HG03571 (cell line): Measurements from ENCODE around the gene RPS21.
"Not testable (repeated sequence)": the region's sequence is repeated elsewhere in the genome, so short reads cannot be mapped to it uniquely, and the experiment has no call there.

ENCODE experiments used
- ATAC-seq: cut with Tn5 transposase; IDR thresholded peaks from one replicate; pipeline ENCODE4 v1.9.1; 2021; ENCODE audit not compliant: unreplicated experiment

Gene RPS21

DNA sequence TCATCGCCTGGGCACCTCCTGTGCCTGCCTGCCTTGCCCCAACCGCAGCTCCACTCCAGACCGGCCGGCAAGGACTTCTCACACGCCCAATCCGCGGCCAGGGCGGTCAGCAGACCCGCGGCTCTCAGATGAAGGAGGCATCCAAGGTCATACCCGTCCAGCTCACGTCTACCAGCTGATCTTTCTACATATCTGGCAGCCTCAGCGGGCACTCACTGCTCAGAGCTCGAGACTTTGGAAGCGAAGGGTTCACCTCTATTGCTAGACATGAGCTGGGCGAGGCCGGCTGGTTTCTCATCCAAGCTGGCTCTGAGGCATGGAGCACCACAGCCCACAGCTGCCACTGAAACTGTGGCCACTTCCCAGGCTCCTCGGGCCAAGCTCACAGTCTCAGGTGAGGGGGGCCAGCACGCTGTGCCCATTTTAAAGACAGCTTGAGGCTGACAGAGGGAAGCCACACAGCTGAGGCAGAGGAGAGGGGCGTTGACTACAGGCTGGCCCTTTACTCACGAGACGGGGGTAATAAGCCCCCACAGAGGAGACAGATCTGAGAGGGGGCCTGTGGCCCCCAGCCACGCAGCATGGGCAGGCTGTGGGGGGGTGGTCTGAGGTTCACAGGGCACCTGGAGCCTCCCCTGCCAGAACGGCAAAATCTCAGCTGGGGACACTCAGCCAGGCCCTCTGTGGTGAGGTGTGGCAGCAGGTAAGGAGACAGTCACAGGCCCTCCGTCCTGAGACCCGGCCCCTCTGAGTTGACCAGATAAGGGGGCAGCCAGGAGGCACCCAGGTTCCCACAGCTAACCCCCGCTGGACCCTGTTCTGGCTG lies 21.8 kb upstream of the RPS21 start:
- no peak for ATAC-seq

DNA sequence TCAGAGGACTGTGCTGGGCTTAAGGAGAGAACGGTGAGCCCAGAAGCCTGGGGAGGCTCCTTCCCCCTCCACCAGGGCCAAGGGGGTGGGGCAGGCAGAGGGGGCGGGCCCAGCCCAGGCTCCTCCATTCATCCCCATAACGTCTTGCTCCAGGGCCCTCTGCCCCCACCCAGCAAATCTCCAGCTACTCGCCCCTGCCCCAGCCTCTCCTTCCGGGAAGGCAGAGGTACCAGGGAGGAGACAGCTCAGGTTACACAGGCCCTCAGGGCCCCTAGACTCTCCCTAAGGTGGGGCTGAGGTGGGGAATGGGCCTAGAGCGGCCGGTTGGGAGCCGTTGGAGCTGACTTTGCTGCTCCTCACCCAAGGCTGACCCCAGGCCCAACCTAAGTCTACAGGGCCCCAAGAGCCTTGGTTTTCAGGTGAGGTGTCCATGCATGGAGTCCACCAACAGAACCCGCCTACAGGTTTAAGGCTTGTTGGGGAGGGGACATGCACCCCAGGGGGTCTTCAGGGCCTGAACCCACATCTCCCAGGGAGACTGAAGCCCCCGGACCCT lies 21.0 kb upstream of the RPS21 start:
- ATAC-seq, result no peak

DNA sequence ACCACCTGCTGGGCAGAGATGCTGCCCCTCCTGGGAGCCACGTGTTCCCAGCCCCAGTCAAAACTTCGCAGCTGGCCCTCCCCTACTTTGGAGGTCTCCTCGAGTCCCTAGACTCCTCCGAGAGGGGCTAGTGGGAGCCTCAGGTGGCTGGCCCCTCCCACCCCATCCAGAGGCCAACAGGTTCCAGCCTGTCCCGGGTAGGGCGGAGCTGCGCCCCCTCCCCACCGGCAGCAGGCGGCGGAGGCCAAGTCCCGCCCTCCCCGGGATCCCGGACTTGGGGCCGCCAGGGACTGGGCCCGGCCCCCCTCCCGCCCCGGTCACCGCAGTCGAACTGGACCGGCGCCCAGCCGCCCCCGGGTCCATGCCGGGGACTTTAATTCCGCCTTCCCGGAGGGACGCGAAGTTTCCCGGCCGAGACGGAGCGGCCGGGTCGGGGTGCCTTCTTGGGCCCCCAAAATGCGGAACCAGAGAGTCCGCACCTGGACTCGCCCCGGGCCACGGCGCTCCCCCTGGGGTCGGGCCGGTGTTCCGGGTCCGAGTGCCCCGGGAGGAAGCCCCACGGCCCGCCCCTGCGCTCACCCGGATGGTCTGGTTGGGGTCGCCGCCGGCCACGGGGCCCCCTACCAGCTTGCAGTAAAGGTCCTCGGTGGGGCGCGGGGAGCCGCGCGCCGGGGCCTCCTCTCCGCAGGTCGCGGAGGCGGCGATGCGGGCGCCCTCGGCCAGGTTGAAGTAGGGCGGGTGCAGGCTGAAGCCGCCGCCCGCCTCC lies 20.4 kb upstream of the RPS21 start:
- no peak for ATAC-seq

DNA sequence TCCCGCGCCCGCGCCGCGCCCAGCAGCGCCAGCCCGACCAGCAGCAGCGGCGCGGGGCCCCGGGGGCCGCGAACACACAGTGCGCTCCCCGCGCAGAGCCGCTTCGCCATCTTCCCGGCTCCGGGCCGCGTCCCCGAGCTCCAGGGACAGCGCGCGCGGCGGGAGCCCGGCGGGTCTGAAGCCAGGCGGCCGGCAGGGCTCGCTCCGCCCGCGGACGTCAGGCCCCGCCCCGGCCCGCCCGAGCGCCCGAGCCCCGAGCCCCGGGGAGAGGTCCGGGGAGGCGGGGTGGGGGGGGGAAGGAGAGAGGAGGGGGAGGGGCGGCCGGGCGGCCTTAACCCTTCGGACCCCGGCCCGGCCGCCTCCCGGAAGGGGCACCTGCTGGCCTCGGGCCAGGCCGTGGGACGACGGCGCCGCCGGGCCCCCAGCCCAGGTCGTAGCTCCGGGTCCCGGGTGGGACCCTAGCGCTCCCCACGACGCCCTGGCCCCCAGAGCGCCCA lies 19.7 kb upstream of the RPS21 start, which contains the start of gene LAMA5:
Gene LAMA5, minus strand, starts transcription at position 177 of the 497 bp plus-strand sequence. Its CDS starts 67 bp downstream, at position 110.
- ATAC-seq, result no peak

DNA sequence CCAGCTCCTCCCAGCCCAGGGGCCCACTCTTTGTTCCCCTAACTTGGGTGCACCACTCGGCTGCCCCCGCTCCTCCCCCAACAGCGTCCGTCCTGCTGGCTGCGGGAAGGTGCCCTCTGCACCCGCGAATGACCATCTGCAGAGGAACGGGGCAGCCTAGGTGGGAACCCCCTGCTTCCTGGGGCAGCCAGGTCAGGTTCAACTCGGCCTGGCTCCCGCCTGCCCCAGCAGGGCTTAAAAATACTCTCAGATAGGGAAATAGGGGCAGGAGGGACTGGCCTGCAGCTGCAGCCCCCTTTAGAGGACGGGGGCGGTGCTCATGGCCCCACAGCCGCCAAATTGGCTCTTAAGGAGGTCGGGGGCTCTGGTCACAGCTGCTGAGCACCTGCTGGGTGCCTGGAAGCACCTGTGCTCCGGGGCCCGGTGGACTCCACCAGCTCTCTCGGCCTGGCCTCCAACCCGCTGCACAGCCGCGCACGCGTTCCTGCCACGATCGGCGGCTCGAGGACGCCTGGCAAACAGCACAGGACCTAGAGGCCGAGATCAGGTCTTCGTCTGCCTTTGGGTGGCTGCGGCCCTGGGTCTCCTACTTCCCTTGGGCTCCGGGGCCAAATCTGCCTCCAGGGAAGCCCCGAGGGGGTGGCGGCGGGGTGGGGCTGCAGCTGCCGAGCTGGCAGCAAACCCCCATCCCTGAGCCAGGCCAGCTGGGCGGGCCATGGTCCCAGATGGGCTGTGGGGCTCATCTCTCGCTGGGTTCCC lies 19.1 kb upstream of the RPS21 start:
- no peak for ATAC-seq

DNA sequence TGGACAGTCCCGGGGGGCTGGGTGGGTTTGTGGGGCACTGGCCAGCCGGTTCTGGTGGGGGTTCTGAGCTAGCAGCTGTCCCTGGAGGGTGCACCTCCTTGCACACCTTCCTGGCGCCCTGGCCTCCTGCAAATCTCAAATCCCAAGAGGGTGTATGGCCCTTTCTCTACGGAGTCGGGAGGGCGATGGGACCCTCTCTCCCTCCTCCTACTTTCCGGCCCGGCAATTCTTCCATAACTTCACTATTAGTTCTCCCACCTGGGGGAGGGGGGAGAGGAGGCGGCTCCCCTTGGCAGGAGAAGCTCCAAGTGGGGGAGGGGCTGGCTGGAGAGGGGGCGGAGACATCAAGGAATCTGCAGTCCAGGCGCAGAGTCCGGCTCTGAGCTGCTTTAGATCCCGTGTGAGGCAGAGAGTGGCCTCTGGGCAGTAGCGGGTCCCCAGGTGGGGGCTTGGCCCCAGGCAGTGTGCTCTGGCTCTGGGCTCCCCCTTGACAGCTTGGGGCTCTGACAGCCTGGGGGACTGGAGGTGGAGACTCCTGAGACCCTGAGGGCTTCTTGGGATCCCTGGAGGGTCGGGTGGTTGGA lies 18.4 kb upstream of the RPS21 start:
- ATAC-seq, result no peak

DNA sequence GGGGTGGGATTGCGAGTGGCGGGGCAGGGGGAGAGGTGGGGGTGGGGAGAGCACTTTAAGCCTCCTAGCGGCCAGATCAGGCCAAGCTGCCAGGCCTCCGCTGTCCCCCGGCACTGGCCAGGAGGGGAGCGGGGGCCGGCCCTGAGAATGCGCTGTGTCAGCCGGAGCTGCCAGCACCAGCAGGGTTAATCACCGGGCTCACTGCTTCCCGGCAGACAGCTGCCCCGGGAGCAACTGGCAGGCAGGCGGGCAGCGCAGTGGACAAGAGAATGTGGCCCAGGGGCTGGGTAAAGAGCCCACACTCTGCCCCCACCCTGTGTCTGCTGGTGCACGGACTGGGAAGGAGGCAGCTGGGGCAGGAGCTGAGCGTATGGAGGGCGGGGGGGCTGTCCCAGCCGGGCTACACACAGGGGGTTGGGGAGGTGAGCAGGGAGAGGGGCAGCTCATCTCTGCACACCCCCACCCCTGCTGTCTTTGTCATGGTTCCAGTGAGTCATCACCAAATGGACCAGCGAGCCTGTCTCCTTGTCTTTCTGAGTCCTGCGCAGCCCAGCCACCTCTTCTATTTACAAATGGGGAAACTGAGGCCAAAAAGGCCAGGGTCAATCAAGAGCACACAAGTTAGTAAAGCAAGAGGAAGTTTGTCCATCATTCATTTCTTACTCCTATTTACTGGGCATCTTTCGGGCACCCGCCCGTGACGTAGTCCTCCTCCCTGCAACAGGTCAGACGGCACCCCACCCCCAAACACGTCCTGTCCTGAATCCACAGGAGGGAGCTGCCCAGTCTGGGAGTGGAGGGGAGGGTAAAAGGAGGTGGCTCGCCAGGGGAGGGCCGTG lies 17.7 kb upstream of the RPS21 start:
- ATAC-seq, result no peak

DNA sequence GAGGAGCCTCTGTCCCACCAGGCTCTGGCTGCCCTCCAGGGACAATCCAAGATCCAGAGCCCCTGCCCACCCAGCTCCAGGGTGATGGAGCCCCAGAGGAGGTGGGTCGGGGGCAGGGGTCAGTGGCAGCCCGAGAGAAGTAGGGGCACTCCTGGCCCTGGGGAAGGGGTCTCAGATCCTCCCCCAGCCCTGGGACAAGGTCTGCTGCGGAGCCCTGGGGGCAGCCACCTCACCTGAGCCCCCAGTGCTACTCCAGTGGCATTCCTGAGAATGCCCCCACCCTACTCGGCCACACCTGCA lies 17.1 kb upstream of the RPS21 start:
- ATAC-seq, result no peak

DNA sequence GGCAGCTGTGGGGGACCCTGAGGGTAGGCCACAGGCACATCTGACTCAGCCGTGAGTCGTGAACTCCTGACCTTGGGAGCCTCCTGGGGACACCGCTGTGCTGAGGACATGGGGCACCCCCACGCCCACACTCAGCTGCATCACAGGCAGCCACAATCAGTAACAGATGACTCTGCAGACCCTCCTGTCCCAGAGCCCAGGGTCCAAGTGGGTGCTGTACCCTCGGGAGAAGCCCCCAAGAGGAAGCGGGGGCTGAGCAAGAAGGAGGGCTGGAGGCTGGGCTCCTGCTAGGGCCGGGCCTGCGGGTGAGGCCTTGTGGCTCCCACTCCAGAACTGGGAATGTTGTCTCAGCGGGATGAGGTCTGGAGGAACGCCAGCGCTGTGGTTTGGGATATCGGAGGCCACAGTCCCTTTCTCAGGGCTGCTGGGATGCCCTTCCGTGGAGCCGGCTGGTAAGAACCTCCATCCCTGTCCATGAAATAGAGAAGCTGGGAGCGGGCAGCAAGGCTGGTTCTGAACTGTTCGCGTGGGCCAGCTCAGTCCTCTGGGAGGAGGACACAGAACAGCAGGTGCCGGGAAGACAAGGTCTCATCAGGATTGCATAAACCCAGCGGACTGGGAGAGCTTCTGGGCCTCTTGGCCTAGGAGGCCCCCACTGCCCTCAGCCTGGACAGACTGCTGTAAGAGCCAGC lies 16.6 kb upstream of the RPS21 start:
- ATAC-seq, result no peak

DNA sequence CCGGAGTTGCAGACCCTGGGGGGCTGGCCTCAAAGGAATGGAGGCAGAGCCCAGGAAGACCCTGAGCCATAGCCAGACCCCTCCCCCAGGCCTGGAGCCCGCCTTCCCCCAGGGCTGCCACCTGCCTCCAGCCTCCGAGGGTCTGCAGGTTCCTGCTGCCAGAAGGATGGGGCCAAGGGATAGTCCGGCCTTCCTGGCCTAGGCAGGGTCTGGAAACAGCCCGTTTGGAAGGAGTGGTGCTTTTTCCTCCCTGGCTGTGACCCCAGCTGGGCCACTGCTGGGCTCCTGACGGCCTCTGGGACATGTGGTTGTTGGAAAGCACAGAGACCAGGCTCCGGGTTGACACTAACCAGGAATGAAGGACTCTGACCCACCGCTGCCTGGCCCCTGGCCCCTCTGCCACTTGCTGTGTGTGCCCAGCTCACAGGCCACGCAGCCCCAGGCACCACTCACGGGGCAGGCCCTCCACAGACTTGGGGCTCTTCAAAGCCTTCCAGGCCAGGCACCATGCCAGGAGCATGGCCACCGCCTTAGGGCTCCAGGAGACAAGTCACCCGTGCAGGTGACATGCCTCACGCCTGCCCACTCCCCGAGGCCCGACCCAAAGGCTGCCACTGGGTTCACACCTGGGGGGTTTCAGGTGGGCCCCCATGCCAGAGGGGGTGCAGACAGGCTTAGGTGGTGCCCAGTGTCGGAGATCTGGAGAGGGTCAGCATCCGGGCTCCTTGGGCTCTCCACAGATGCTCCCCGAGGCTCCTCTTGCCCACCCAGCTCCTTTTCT lies 15.9 kb upstream of the RPS21 start:
- no peak for ATAC-seq

DNA sequence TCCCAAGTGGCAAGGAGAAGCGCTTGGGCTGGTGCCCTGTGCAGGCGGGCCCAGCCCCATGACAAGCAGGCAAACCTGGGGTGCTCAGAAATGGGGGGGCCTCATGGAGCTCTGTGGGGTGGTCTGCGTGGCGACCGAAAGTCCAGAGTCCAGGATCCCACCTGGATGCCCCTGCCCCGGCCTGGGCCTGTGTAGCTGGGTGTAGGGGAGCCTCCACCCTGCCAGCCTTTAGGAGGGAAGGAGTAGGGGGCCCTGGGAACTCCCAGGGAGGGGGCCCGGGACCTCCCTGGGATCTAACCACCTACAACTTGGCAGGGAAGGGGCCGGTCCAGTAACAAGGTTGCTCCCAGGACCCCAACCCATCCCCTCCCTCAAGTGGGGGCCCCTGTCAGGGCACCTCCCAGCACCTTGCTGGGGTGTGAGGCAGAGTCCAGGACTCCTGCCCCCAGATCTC lies 15.3 kb upstream of the RPS21 start:
- ATAC-seq, result no peak

DNA sequence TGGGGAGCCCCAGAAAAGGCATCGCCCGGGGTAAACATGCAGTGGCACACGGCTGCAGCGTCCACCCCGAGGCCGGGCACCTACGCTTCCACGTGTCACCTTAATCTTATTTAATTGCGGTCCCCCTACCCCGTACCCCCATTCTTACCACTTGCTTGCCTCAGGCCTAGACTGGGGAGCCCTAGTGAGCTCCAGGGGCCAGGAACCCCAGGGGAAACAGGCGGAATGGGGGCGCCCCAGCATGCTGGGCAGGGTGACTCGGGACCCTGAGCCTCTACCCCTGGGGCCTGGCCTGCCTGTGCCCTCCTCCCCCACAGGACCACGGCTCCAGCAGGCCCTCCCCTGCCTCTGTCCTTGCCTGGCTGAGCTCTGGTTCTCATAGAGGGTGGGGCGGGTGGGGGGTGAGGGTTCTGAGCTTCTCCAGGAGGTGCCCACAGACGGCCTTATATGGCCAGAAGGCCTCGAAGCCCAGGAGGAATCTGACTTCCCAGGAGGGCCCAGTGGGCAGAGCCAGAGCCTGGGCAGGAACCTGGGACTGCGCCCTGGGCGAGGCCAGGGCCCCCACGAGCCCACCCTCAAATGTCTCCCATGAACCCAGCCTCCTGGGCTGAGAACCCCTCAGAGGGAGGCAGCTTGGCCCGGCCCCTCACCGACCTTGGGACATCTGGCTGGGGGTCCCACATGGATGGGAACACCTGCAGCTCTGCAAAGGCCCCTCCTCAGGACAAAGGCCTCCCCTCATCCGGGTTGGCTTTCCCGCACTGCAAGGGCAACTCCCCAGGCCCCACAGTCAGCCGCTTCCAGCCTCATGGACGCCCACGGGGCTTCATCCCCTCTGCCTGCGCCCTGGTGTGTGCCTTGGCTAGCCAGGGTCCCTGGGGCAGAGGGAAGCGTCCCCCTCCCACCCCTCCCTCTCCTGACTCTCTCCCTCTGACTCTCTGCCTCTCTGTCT lies 14.6 kb upstream of the RPS21 start:
- ATAC-seq, result no peak

DNA sequence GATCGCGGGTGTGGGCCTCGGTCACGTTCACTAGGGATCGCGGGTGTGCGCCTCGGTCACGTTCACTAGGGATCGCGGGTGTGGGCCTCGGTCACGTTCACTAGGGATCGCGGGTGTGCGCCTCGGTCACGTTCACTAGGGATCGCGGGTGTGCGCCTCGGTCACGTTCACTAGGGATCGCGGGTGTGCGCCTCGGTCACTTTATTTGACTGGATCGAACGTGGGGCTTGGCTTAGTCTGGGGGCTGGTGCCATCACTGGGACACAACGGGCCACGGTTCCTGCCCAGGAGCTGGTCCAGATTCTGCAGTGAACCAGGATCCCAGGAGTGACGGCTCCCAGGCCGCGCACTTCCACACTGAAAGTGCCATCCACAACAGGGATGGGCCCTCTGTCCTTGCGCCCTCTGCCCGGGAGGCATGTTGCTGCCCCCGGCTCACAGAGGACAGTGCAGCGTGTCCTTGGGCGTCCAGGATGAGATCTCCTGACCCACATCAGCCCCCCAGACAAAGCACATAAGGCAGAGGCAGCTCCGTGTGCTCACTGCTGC lies 13.2 kb upstream of the RPS21 start:
- ATAC-seq, result not testable (repeated sequence)

DNA sequence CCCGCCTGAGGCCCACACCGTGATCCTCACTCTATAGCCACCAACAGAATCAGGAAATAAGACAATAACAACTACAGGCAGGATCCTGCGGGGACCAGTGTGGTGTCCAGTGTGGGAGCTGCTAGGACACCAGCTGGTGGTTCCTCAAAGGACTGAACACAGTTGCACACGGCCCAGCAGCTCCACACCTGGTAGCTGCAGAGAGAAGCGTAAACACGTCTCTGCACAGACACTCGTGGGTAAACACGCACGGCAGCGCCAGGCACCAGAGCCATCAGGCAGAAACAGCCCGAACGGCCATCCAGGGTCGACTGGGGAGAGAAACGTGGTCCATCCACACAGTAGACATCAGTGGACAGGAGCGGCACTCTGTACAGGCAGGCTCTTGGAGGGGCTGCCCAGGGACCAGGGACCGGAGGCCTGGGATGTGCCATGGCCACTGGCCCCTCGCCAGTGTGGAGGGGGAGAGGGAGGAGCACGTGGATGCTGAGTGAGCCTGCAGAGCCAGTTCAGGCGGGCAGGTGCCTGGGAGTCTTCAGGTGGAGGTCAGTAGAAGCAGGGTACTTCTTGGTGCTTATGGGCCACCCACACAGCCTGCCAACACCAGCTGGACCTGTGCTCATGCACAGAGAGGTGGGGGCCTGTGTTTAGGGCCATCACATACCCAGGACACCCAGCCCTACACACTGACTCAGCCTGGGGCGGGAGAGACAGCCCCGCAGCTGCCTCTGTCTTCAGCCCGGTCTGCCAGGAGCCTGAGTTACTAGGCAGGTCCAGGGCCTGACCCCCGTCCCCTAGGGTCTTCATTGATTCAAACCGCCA lies 12.4 kb upstream of the RPS21 start:
- no peak for ATAC-seq

DNA sequence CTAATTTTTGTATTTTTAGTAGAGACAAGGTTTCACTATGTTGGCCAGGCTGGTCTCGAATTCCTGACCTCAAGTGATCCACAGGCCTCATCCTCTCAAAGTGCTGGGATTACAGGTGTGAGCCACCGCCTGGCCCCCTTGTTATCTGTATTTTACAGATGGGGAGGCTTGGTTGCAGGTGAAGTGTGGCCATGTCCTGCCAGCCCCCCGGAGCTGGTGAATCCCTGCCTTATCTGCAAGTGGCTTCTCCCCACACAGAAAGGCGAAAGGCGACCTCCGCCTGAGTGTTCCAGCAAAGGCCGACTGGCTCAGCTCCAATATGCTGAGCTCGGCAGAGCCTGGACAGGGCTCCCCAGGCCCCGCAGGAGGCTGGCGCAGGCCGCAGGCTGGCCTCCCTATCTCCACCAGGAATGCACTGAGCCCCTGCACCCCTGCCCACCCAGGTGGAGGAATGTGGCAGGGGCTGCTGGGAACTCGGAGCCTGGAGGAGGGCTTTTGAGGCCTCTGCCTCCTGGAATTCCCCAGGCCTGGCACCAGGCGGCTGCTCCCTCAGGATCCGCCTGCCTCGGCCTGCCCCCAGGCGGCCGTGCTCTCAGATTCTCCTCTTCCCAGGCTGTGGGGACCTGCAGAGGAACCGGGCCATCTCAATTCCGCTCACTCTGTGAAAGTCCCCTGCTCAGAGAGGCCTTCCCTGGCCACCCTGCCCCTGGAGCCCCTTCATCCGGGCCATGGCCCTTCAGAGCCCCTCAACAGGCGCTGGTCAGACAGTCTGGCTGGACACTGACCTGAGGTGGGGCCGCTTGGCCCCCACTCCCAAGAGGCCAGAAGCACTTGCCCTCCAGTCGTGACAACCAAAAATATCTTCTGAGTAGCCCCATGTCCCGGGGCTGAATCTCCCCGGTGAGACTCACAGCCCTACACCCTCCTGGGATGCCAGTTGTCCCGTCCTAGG lies 10.5 kb upstream of the RPS21 start:
- no peak for ATAC-seq
